ENCODE results near the gene CCDC92.

CCDC92 gene

GRCh38 chr12:123967121-123967586, 5.5 kb downstream of the CCDC92 start:
- TF ChIP-seq REST (IDR thresholded peaks at IDR 0.05; ENCODE audit: low read depth) (no peak), FOXM1 (IDR thresholded peaks at IDR 0.05; ENCODE audit: borderline replicate concordance, low read depth) (no peak), TCF12 (IDR thresholded peaks at IDR 0.05; ENCODE audit: low read depth) (no peak), NFIC (IDR thresholded peaks at IDR 0.05) (no peak), ZBTB7A (IDR thresholded peaks at IDR 0.05; ENCODE audit: low read depth) (no peak), RAD21 (IDR thresholded peaks at IDR 0.05; ENCODE audit: low read depth) (no peak), TAF1 (IDR thresholded peaks at IDR 0.05; ENCODE audit: low read depth) (no peak), TEAD4 (IDR thresholded peaks at IDR 0.05) (no peak), EP300 (IDR thresholded peaks at IDR 0.05; ENCODE audit: borderline replicate concordance) (no peak), YY1 (IDR thresholded peaks at IDR 0.05; ENCODE audit: low read depth) (no peak), EGR1 (IDR thresholded peaks at IDR 0.05) (no peak), CREB1 (IDR thresholded peaks at IDR 0.05; ENCODE audit: low read depth) (no peak), CEBPB (IDR thresholded peaks at IDR 0.05) (no peak)
- TF ChIP-seq, protein P1, sequence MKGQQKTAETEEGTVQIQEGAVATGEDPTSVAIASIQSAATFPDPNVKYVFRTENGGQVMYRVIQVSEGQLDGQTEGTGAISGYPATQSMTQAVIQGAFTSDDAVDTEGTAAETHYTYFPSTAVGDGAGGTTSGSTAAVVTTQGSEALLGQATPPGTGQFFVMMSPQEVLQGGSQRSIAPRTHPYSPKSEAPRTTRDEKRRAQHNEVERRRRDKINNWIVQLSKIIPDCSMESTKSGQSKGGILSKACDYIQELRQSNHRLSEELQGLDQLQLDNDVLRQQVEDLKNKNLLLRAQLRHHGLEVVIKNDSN (IDR thresholded peaks at IDR 0.05), result no peak
- TF ChIP-seq, protein P2, sequence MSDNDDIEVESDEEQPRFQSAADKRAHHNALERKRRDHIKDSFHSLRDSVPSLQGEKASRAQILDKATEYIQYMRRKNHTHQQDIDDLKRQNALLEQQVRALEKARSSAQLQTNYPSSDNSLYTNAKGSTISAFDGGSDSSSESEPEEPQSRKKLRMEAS (IDR thresholded peaks at IDR 0.05), result no peak

DNA sequence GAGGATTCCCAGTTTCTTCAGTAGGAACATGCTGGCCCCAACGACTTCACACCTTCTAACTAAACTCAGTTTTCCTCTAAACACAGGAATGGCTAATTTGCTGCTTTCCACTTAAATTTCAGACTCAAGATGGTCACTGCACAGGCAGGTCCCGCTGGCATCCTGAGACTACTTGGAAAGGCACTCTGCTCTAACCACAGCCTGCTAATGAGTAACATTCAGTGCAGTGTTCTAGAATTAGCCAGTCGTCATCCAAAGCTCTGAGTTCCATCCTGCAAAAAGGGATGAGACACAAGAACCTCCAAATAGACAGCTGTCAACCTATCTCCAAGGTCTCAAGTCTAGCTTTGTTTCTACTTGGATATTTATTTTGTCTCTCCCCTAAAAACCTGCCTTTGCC, 6.0 kb downstream of the CCDC92 start:
- TF ChIP-seq ZBTB7A (IDR thresholded peaks at IDR 0.05; ENCODE audit: low read depth), result no peak
- TF ChIP-seq, protein P2 (IDR thresholded peaks at IDR 0.05), result no peak
- TF ChIP-seq, protein P1 (IDR thresholded peaks at IDR 0.05), result no peak
- no peak for TF ChIP-seq TCF12 (IDR thresholded peaks at IDR 0.05; ENCODE audit: low read depth)
- TF ChIP-seq TAF1 (IDR thresholded peaks at IDR 0.05; ENCODE audit: low read depth), result no peak
- no peak for TF ChIP-seq CREB1 (IDR thresholded peaks at IDR 0.05; ENCODE audit: low read depth)
- TF ChIP-seq NFIC (IDR thresholded peaks at IDR 0.05), result no peak
- no peak for TF ChIP-seq YY1 (IDR thresholded peaks at IDR 0.05; ENCODE audit: low read depth)
- TF ChIP-seq RAD21 (IDR thresholded peaks at IDR 0.05; ENCODE audit: low read depth), result no peak
- no peak for TF ChIP-seq REST (IDR thresholded peaks at IDR 0.05; ENCODE audit: low read depth)
- no peak for TF ChIP-seq CEBPB (IDR thresholded peaks at IDR 0.05)
- no peak for TF ChIP-seq EGR1 (IDR thresholded peaks at IDR 0.05)

DNA sequence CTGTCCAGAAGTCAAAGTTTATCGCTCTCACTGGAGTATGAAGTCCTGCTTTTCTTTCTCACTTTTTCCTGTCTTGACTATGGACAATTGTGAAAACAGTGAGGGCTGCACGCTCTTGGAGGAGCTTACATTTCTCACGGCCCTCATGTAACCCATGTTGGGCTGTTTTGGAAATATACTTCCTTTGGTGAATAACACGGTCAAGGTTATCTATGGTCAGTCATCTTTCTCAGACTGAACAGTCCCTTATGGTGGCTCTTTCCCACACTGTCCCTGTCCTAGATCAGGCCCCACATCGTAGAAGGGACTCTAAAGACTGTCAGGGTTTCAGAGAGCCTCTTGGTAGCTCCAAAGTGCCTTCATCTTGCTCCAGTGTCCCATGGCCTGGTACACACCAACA, 7.2 kb downstream of the CCDC92 start:
- TF ChIP-seq, protein P2 (IDR thresholded peaks at IDR 0.05), result no peak
- TF ChIP-seq TEAD4 (IDR thresholded peaks at IDR 0.05), result no peak
- TF ChIP-seq REST (IDR thresholded peaks at IDR 0.05; ENCODE audit: low read depth), result no peak
- no peak for TF ChIP-seq NFIC (IDR thresholded peaks at IDR 0.05)
- TF ChIP-seq, protein P1 (IDR thresholded peaks at IDR 0.05), result no peak
- no peak for TF ChIP-seq YY1 (IDR thresholded peaks at IDR 0.05; ENCODE audit: low read depth)
- no peak for TF ChIP-seq CREB1 (IDR thresholded peaks at IDR 0.05; ENCODE audit: low read depth)
- TF ChIP-seq EP300 (IDR thresholded peaks at IDR 0.05; ENCODE audit: borderline replicate concordance), result no peak
- no peak for TF ChIP-seq TAF1 (IDR thresholded peaks at IDR 0.05; ENCODE audit: low read depth)
- no peak for TF ChIP-seq FOXM1 (IDR thresholded peaks at IDR 0.05; ENCODE audit: borderline replicate concordance, low read depth)
- no peak for TF ChIP-seq EGR1 (IDR thresholded peaks at IDR 0.05)
- no peak for TF ChIP-seq ZBTB7A (IDR thresholded peaks at IDR 0.05; ENCODE audit: low read depth)
- no peak for TF ChIP-seq TCF12 (IDR thresholded peaks at IDR 0.05; ENCODE audit: low read depth)
- no peak for TF ChIP-seq RAD21 (IDR thresholded peaks at IDR 0.05; ENCODE audit: low read depth)
- TF ChIP-seq CEBPB (IDR thresholded peaks at IDR 0.05), result no peak
